Measurements from ENCODE around the gene VANGL1. TPM values are rescaled to one million over a fixed set of nuclear protein-coding genes. Genes with fewer than 3 reads are reported as not detected.

Gene VANGL1
- total RNA-seq, 1 donor from 2014 or later = 15.3 TPM

GRCh38 chr1:115650961-115651360, 9.2 kb downstream of the VANGL1 start:
- peaks cover 37% of the 10 kb centered on the region for H3K4me1 Mint-ChIP-seq (ENCODE audit: unreplicated experiment)
- TF ChIP-seq CTCF (conservative IDR thresholded peaks at IDR 0.05) = no peak
- no peaks in the 10 kb centered on the region for H3K9me3 Mint-ChIP-seq
- H3K36me3 Mint-ChIP-seq = peaks cover 9% of the 10 kb centered on the region
- no peak for DNase-seq (ENCODE audit: extremely low spot score, unreplicated experiment)
- H3K4me3 Mint-ChIP-seq = peak overlapping the region; percentile 42
- H3K27me3 Mint-ChIP-seq = no peaks in the 10 kb centered on the region
- H3K27ac Mint-ChIP-seq = no peak overlapping the region

- H3K27me3 Mint-ChIP-seq = no peaks in the 10 kb centered on the region
- no peak for TF ChIP-seq CTCF (conservative IDR thresholded peaks at IDR 0.05)
- H3K4me1 Mint-ChIP-seq (ENCODE audit: unreplicated experiment) = peaks cover 38% of the 10 kb centered on the region
- H3K36me3 Mint-ChIP-seq = peaks cover 9% of the 10 kb centered on the region
- H3K4me3 Mint-ChIP-seq = no peak overlapping the region
- no peak overlapping the region for H3K27ac Mint-ChIP-seq
- DNase-seq (ENCODE audit: extremely low spot score, unreplicated experiment) = no peak
- no peaks in the 10 kb centered on the region for H3K9me3 Mint-ChIP-seq
Measured at GRCh38 chr1:115651391-115651790, 9.6 kb downstream of the VANGL1 start.

- Mint-ChIP-seq H3K27me3 (no peaks in the 10 kb centered on the region), H3K4me3 (no peak overlapping the region), H3K4me1 (ENCODE audit: unreplicated experiment) (peaks cover 44% of the 10 kb centered on the region)
Measured at GRCh38 chr1:115652236-115652788, 10.5 kb downstream of the VANGL1 start.

GRCh38 chr1:115654125-115654524, 12.4 kb downstream of the VANGL1 start:
- Mint-ChIP-seq H3K27me3 (no peaks in the 10 kb centered on the region), H3K27ac (peak overlapping the region; percentile 18), H3K36me3 (peaks cover 25% of the 10 kb centered on the region), H3K4me3 (no peak overlapping the region), H3K4me1 (ENCODE audit: unreplicated experiment) (peaks cover 48% of the 10 kb centered on the region), H3K9me3 (no peaks in the 10 kb centered on the region)
- no peak for TF ChIP-seq CTCF (conservative IDR thresholded peaks at IDR 0.05)
- DNase-seq (ENCODE audit: extremely low spot score, unreplicated experiment) = no peak

More at GRCh38 chr1:115652236-115652788, 10.5 kb downstream of the VANGL1 start:
- DNase-seq (ENCODE audit: extremely low spot score, unreplicated experiment) = no peak
- no peak for TF ChIP-seq CTCF (conservative IDR thresholded peaks at IDR 0.05)
- Mint-ChIP-seq H3K36me3 (peaks cover 14% of the 10 kb centered on the region), H3K27ac (no peak overlapping the region), H3K9me3 (no peaks in the 10 kb centered on the region)

- H3K4me3 Mint-ChIP-seq = peak overlapping the region; percentile 75
- peaks cover 43% of the 10 kb centered on the region for H3K4me1 Mint-ChIP-seq (ENCODE audit: unreplicated experiment)
Measured at GRCh38 chr1:115654663-115655305, 13.0 kb downstream of the VANGL1 start.

More at GRCh38 chr1:115654663-115655305, 13.0 kb downstream of the VANGL1 start:
- DNase-seq (ENCODE audit: extremely low spot score, unreplicated experiment) = no peak
- Mint-ChIP-seq H3K9me3 (no peaks in the 10 kb centered on the region), H3K27me3 (no peaks in the 10 kb centered on the region), H3K27ac (peak overlapping the region; percentile 90), H3K36me3 (peaks cover 28% of the 10 kb centered on the region)
- no peak for TF ChIP-seq CTCF (conservative IDR thresholded peaks at IDR 0.05)

Data from type B pancreatic cell (in vitro differentiated cells).